Stimulated activated CD4-positive, alpha-beta T cell treated with anti-CD3 and anti-CD28 coated beads, Interleukin-15, amount 100 ng/mL, for 1 hour (primary cell): ENCODE results near the gene MGLL.

Experiments used
- DNase-seq, 2 donors: peaks; one replicate each; pipeline ENCODE4 v3.0.0-alpha.2; 2020; ENCODE audit warnings: low read depth in 1 of 2, low spot score in 1 of 2

Gene MGLL

GRCh38 chr3:127822041-127822681 lies at the start of gene MGLL:
Gene MGLL (minus strand): TSS chr3:127822515. CDS start chr3:127822318, 197 bp downstream.
- no peak for DNase-seq

GRCh38 chr3:127870156-127870555 lies 47.8 kb upstream of the MGLL start:
- no peak for DNase-seq

GRCh38 chr3:127867986-127868385 lies 45.7 kb upstream of the MGLL start:
- no peak for DNase-seq

- DNase-seq, result no peak
Observed at GRCh38 chr3:127867412-127867811, 45.1 kb upstream of the MGLL start.

- no peak for DNase-seq
Observed at GRCh38 chr3:127865941-127866340, 43.6 kb upstream of the MGLL start.

GRCh38 chr3:127860211-127860696 lies 37.9 kb upstream of the MGLL start:
- no peak for DNase-seq

GRCh38 chr3:127859730-127860129 lies 37.4 kb upstream of the MGLL start:
- no peak for DNase-seq

GRCh38 chr3:127858937-127859336 lies 36.6 kb upstream of the MGLL start:
- no peak for DNase-seq

GRCh38 chr3:127858521-127858920 lies 36.2 kb upstream of the MGLL start:
- DNase-seq, result no peak

- no peak for DNase-seq
Observed at GRCh38 chr3:127857333-127857732, 35.0 kb upstream of the MGLL start.

GRCh38 chr3:127856801-127857200 lies 34.5 kb upstream of the MGLL start:
- DNase-seq, result no peak

GRCh38 chr3:127855246-127855645 lies 32.9 kb upstream of the MGLL start:
- no peak for DNase-seq

GRCh38 chr3:127853681-127854080 lies 31.4 kb upstream of the MGLL start:
- no peak for DNase-seq

- no peak for DNase-seq
Observed at GRCh38 chr3:127851899-127852298, 29.6 kb upstream of the MGLL start.

- DNase-seq, result no peak
Observed at GRCh38 chr3:127849368-127849767, 27.1 kb upstream of the MGLL start.

GRCh38 chr3:127848131-127849129 lies 26.1 kb upstream of the MGLL start:
- DNase-seq, result no peak

GRCh38 chr3:127847236-127847720 lies 25.0 kb upstream of the MGLL start:
- DNase-seq, result no peak

- DNase-seq, result no peak
Observed at GRCh38 chr3:127846576-127846975, 24.3 kb upstream of the MGLL start.

- DNase-seq, result no peak
Observed at GRCh38 chr3:127844326-127844942, 22.1 kb upstream of the MGLL start.

GRCh38 chr3:127840671-127841070 lies 18.4 kb upstream of the MGLL start:
- DNase-seq, result no peak

- DNase-seq, result no peak
Observed at GRCh38 chr3:127839099-127839498, 16.8 kb upstream of the MGLL start.
